Measurements from ENCODE around the gene USP5.

Gene USP5

DNA sequence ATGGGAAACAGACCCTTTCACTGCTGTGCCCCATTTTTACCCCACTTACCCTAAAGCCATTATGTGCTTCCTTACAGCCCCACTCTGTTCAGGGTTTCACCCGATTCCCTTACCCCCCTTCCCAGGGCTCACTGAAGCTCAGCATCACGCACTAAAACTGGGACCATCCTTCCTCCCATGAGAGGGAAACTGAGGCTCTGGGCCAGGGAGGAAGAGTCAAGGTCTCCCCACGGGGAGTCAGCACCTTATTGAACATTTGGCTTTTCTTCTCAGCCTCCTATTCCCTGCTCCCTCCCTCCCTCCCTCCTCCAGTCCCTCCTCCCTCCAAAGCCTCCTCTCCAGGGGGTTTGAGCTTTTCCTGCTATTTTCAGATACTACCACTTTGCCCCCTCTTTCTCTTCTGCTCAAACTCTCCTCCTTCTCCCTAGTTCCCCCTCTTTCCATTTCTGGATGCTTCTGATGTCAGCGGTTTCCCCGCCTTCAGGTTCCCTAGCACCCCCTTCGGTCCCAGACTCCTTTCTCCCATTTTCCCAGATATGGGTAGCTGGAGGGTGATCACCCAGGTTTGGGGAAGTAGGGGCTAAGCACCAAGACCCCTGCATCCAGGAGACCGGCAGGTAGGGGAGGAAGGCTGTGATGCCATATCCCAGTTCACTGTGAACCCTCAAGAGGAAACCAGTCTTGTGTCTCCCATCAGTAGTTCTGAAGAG lies 29.4 kb upstream of the USP5 start:
- TF ChIP-seq, protein P1, sequence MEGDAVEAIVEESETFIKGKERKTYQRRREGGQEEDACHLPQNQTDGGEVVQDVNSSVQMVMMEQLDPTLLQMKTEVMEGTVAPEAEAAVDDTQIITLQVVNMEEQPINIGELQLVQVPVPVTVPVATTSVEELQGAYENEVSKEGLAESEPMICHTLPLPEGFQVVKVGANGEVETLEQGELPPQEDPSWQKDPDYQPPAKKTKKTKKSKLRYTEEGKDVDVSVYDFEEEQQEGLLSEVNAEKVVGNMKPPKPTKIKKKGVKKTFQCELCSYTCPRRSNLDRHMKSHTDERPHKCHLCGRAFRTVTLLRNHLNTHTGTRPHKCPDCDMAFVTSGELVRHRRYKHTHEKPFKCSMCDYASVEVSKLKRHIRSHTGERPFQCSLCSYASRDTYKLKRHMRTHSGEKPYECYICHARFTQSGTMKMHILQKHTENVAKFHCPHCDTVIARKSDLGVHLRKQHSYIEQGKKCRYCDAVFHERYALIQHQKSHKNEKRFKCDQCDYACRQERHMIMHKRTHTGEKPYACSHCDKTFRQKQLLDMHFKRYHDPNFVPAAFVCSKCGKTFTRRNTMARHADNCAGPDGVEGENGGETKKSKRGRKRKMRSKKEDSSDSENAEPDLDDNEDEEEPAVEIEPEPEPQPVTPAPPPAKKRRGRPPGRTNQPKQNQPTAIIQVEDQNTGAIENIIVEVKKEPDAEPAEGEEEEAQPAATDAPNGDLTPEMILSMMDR (IDR thresholded peaks at IDR 0.05; ENCODE audit: insufficient read depth, low read depth, low read length, missing control alignments) = no peak
- no peak for DNase-seq (ENCODE audit: low read depth)
- no peak overlapping the region for H3K4me3 ChIP-seq (ENCODE audit: low read depth, low read length)

DNA sequence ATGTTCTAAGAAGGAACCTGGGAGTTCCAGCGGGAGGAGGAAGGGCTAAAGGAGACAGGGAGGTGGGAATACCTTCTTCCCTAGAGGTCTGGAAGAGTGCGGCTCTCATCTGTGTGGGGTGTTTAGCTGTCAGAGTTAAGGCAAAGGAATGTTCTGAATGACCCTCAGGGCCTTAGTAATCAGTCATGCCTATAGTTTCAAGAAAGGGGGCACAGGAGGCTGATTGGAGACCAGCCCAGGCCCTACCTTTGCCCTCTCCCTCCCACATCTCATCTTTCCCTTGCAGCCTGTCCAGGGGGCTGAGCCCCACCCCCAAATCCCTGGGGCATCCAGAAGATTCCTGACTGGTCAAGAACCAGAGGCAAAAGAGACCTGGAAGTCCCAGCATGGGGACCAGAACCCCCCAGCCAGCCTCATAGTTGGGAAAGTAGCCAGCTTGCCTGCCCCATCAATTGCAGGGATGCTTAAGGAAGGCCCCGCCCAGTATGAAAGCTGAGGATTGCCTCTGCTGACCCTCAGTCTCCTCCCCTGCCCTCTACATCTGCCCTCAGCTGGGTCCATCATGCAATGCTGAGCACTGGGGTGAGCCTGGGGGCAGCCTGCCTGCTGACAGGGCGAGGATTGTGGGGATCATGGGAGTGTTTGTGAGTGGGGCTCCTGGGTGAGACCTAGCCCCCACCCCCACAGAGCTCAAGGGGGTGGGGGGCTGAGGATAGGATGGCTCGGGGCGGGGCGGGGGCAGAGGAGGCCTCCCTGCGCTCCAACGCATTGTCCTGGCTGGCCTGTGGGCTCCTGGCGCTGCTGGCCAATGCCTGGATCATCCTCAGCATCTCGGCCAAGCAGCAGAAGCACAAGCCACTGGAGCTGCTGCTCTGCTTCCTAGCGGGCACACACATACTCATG lies 28.5 kb upstream of the USP5 start:
- TF ChIP-seq, protein P1 (IDR thresholded peaks at IDR 0.05; ENCODE audit: insufficient read depth, low read depth, low read length, missing control alignments) = no peak
- no peak overlapping the region for H3K4me3 ChIP-seq (ENCODE audit: low read depth, low read length)
- DNase-seq (ENCODE audit: low read depth) = no peak

DNA sequence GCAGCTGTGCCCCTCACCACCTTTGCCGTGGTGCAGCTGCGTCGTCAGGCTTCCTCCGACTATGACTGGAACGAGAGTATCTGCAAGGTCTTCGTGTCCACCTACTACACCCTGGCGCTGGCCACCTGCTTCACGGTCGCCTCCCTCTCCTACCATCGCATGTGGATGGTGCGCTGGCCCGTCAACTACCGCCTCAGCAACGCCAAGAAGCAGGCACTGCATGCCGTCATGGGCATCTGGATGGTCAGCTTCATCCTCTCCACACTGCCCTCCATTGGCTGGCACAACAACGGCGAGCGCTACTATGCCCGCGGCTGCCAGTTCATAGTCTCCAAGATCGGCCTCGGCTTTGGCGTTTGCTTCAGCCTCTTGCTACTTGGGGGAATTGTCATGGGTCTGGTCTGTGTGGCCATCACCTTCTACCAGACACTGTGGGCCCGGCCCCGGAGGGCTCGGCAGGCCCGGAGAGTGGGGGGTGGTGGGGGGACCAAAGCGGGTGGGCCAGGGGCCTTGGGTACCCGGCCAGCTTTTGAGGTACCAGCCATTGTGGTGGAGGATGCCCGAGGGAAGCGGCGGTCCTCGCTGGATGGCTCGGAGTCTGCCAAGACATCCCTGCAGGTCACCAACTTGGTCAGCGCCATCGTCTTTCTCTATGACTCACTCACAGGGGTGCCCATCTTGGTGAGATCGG lies 27.7 kb upstream of the USP5 start:
- TF ChIP-seq, protein P1 (IDR thresholded peaks at IDR 0.05; ENCODE audit: insufficient read depth, low read depth, low read length, missing control alignments) = no peak
- H3K4me3 ChIP-seq (ENCODE audit: low read depth, low read length) = no peak overlapping the region
- DNase-seq (ENCODE audit: low read depth) = no peak

DNA sequence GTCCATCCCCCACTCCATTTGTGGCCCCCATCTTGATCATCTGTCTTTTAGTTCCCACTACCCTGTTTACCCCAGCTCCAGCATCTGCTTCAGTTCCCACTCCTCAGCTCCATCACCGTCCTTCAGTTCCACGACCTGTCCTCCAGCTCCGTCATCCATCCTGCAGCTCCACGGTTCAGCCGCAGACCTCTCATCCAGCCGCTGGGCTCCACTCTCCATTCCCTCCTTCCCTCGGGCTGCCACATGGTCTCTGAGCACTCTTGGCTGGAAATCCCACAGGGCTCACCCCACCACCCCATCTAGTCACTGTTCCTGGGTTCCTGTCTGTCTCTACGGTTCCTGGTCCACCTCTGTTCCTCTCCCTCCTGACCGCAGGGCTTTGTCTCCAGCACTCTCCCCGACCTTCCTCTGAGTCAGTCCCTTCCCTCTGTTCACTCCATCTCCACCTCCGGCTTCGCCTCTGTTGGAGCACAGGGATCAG lies 27.0 kb upstream of the USP5 start:
- DNase-seq (ENCODE audit: low read depth) = no peak
- no peak overlapping the region for H3K4me3 ChIP-seq (ENCODE audit: low read depth, low read length)
- TF ChIP-seq, protein P1 (IDR thresholded peaks at IDR 0.05; ENCODE audit: insufficient read depth, low read depth, low read length, missing control alignments) = no peak

DNA sequence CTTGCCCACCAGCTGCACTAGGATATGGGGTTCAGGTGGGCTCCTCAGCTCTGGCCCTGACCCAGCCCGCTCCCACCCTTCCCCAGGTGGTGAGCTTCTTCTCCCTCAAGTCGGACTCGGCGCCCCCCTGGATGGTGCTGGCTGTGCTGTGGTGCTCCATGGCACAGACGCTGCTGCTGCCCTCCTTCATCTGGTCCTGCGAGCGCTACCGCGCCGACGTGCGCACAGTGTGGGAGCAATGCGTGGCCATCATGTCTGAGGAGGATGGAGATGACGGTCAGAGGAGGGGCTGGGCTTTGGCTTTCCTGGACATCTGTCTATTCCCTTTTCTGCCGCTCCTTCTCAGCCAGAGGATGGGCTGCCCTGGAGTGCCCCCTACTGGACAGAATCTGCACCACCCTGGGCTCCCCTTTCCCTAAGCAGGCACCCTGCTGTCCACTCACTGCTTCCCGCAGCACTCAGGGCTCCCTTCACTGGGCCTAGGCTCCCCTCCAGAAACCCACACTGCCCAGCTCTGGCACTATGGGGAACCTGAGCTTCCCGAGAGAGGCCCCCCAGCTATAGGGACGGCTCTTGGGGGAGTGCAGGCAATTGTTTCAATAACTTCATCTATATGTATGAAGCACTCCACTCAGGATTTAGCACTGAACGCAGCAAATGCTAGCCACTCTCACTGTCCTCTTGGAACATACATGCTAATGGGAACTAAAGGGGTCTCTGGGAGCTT lies 26.4 kb upstream of the USP5 start:
- peak; percentile 72 for DNase-seq (ENCODE audit: low read depth)
- TF ChIP-seq, protein P1 (IDR thresholded peaks at IDR 0.05; ENCODE audit: insufficient read depth, low read depth, low read length, missing control alignments) = peak; percentile 96
- no peak overlapping the region for H3K4me3 ChIP-seq (ENCODE audit: low read depth, low read length)

DNA sequence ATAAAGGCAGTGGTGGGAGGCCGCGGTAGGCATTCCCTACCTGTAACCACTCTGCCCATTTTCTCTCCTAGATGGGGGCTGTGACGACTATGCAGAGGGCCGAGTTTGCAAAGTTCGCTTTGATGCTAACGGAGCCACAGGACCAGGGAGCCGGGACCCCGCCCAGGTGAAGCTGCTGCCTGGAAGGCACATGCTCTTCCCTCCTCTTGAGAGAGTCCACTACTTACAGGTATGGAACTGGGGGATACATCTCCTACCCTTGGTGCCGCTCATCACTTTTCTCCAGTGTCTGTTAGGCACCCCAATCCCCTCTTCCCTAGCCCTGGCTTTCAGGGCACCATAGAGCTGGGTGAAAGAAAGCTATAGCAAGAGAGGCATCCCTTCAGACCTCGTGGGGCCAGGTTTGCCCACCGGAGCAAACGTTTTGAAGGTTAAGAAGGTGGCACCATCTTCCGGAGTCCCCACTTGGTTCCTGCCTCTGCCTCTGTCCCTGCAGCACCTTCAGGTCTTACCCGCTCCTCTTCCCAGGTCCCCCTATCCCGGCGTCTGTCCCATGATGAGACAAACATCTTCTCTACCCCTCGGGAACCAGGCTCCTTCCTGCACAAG lies 25.7 kb upstream of the USP5 start:
- TF ChIP-seq, protein P1 (IDR thresholded peaks at IDR 0.05; ENCODE audit: insufficient read depth, low read depth, low read length, missing control alignments) = no peak
- no peak overlapping the region for H3K4me3 ChIP-seq (ENCODE audit: low read depth, low read length)
- DNase-seq (ENCODE audit: low read depth) = no peak

Data from GM12865 (cell line).